SK-N-SH (cell line): ENCODE measurements around the gene ADCY5. TPM values are rescaled to one million over a fixed set of nuclear protein-coding genes. Genes with fewer than 3 reads are reported as not detected.

ENCODE experiments used
- CTCF ChIA-PET: fragments of 300-600, 350-600 bp; formaldehyde crosslinking; extraction: SDS; loops from one replicate; lab custom pipeline; 2021; lab: Yijun Ruan, JAX
- POLR2A ChIA-PET: fragments of 350-600 bp; sonication (Branson Sonifier 250); formaldehyde crosslinking; extraction: SDS; loops from one replicate; lab custom pipeline; 2020; ENCODE audit warnings: antibody characterized with exemption, inconsistent platforms; lab: Yijun Ruan, JAX
- DNase-seq: peaks from one replicate; pipeline ENCODE4 v3.0.0; 2012
- H2AFZ ChIP-seq: fragments of 200-600 bp; sonication (generic); 2 replicates; pipeline ENCODE4 v1.8.1; 2016; ENCODE audit warnings: antibody characterized with exemption, mild to moderate bottlenecking, low read depth
- H3F3A ChIP-seq: fragments of 200-600 bp; sonication (generic); replicated peaks from 2 replicates; pipeline ENCODE3; 2016; ENCODE audit warnings: antibody characterized with exemption, mild to moderate bottlenecking; ENCODE audit not compliant: insufficient read depth
- H3K27ac ChIP-seq, 2 experiments: fragments of 200-500 bp in 1 of 2; fragments of 200-600 bp in 1 of 2; sonication (Bioruptor generic) in 1 of 2; sonication (generic), shearing (Covaris generic) in 1 of 2; 2 replicates each; pipeline versions ENCODE4 v1.5.1 to v1.6.1; 2014 to 2016; ENCODE audit warnings: low read depth in 2 of 2, inconsistent platforms in 1 of 2, low read length in 1 of 2, mild to moderate bottlenecking in 1 of 2, mixed read lengths in 1 of 2
- H3K27me3 ChIP-seq: fragments of 200-600 bp; sonication (generic), shearing (Covaris generic); 2 replicates; pipeline ENCODE4 v1.6.1; 2016; ENCODE audit warnings: mixed run types; ENCODE audit not compliant: insufficient read depth
- H3K36me3 ChIP-seq, 2 experiments: fragments of 200-500 bp in 1 of 2; fragments of 200-600 bp in 1 of 2; sonication (Bioruptor generic) in 1 of 2; sonication (generic) in 1 of 2; replicated peaks in 1 of 2; 2 replicates each; pipeline versions ENCODE3 to v1.5.1; 2014 to 2016; ENCODE audit warnings: low read length in 1 of 2, mild to moderate bottlenecking in 1 of 2; ENCODE audit not compliant: insufficient read depth in 2 of 2, control insufficient read depth in 1 of 2
- H3K4me1 ChIP-seq, 2 experiments: fragments of 200-500 bp in 1 of 2; fragments of 200-600 bp in 1 of 2; sonication (Bioruptor generic) in 1 of 2; sonication (generic), shearing (Covaris generic) in 1 of 2; 2 replicates each; pipeline versions ENCODE4 v1.5.1 to v1.6.1; 2014 to 2016; ENCODE audit warnings: low read depth in 1 of 2, low read length in 1 of 2, mixed run types in 1 of 2; ENCODE audit not compliant: insufficient read depth in 2 of 2, control insufficient read depth in 1 of 2
- H3K4me2 ChIP-seq: fragments of 200-600 bp; sonication (generic), shearing (Covaris generic); 2 replicates; pipeline ENCODE4 v1.6.1; 2017; ENCODE audit warnings: mixed run types
- H3K4me3 ChIP-seq, 2 experiments: fragments of 200-500 bp in 1 of 2; fragments of 200-600 bp in 1 of 2; sonication (Bioruptor generic) in 1 of 2; sonication (generic), shearing (Covaris generic) in 1 of 2; 2 replicates each; pipeline versions ENCODE4 v1.5.1 to v1.8.1; 2014 to 2016; ENCODE audit warnings: low read depth in 2 of 2, inconsistent platforms in 1 of 2, low read length in 1 of 2, mild to moderate bottlenecking in 1 of 2, mixed read lengths in 1 of 2, moderate library complexity in 1 of 2
- H3K79me2 ChIP-seq: fragments of 200-600 bp; sonication (generic); 2 replicates; pipeline ENCODE4 v1.8.1; 2017; ENCODE audit warnings: mild to moderate bottlenecking; ENCODE audit not compliant: insufficient read depth
- H3K9ac ChIP-seq: fragments of 200-600 bp; sonication (generic); 2 replicates; pipeline ENCODE4 v1.6.1; 2017; ENCODE audit warnings: mixed run types
- H3K9me2 ChIP-seq: fragments of 200-600 bp; sonication (generic); 2 replicates; pipeline ENCODE4 v1.6.1; 2017; ENCODE audit warnings: mixed run types
- H3K9me3 ChIP-seq: fragments of 200-600 bp; sonication (generic); 2 replicates; pipeline ENCODE4 v1.6.1; 2017; ENCODE audit warnings: mixed run types, mild to moderate bottlenecking, moderate library complexity
- H4K20me1 ChIP-seq: fragments of 200-600 bp; sonication (generic); 2 replicates; pipeline ENCODE4 v1.6.1; 2017; ENCODE audit warnings: mild to moderate bottlenecking, mixed run types; ENCODE audit not compliant: insufficient read depth
- ELF1 ChIP-seq: IDR thresholded peaks from 2 replicates; pipeline ENCODE4 v1.4.0; 2012
- EP300 ChIP-seq, 2 experiments: IDR thresholded peaks; 2 replicates each; pipeline versions ENCODE4 v1.4.0 to v1.6.1; 2012; ENCODE audit warnings: borderline replicate concordance in 1 of 2, low read depth in 1 of 2, low read length in 1 of 2
- EZH2phosphoT487 ChIP-seq: fragments of 200-600 bp; sonication (generic); IDR thresholded peaks from 2 replicates; pipeline ENCODE4 v1.6.1; 2017; ENCODE audit warnings: low read depth, mixed run types, mild to moderate bottlenecking, antibody characterized with exemption, moderate library complexity, borderline replicate concordance
- FOSL2 ChIP-seq: IDR thresholded peaks from 2 replicates; pipeline ENCODE4 v1.4.0; 2012; ENCODE audit warnings: low read depth, mild to moderate bottlenecking, moderate library complexity, borderline replicate concordance
- FOXM1 ChIP-seq: IDR thresholded peaks from 2 replicates; pipeline ENCODE4 v1.4.0; 2012; ENCODE audit warnings: low read depth, mild to moderate bottlenecking
- GATA2 ChIP-seq: sonication (generic); formaldehyde crosslinking; IDR thresholded peaks from 2 replicates; pipeline ENCODE4 v1.5.0; 2020; ENCODE audit warnings: mild to moderate bottlenecking, missing genetic modification reagents
- MXI1 ChIP-seq: IDR thresholded peaks from 2 replicates; pipeline ENCODE4 v1.6.1; 2012; ENCODE audit warnings: mild to moderate bottlenecking, low read depth, low read length, improper control_type of control experiment
- NRF1 ChIP-seq: IDR thresholded peaks from 2 replicates; pipeline ENCODE4 v1.6.1; 2012; ENCODE audit warnings: low read depth, mild to moderate bottlenecking, low read length
- RAD21 ChIP-seq: IDR thresholded peaks from 2 replicates; pipeline ENCODE4 v1.6.1; 2012; ENCODE audit warnings: mild to moderate bottlenecking, low read length
- RFX5 ChIP-seq: IDR thresholded peaks from 2 replicates; pipeline ENCODE4 v1.6.1; 2012; ENCODE audit warnings: mild to moderate bottlenecking, improper control_type of control experiment, low read length
- RXRA ChIP-seq: IDR thresholded peaks from 2 replicates; pipeline ENCODE4 v1.4.0; 2012; ENCODE audit warnings: low read depth, mild to moderate bottlenecking, borderline replicate concordance
- TAF1 ChIP-seq: IDR thresholded peaks from 2 replicates; pipeline ENCODE4 v1.6.1; 2012; ENCODE audit warnings: low read depth, mild to moderate bottlenecking, low read length, moderate library complexity, borderline replicate concordance
- TEAD4 ChIP-seq: IDR thresholded peaks from 2 replicates; pipeline ENCODE4 v1.4.0; 2012; ENCODE audit warnings: mild to moderate bottlenecking, borderline replicate concordance; ENCODE audit not compliant: insufficient read depth
- WGBS: methylation state at CpG from one replicate; pipeline ENCODE4 v1.1.6; 2017; ENCODE audit warnings: low lambda C conversion rate; 5-methylcytosine and 5-hydroxymethylcytosine counted together
- polyA plus RNA-seq, 3 experiments: library from polyadenylated mRNA; depleted of rRNA; stranded (reverse); fragments of >200 nt; gene quantifications; 2 replicates each; pipeline ENCODE4 v1.2.3, GENCODE V29; 2012
- TF ChIP-seq, protein P1 (sequence below): fragments of 150-350 bp; IDR thresholded peaks from 2 replicates; pipeline ENCODE4 v1.6.1; 2017; ENCODE audit warnings: antibody characterized with exemption, low read length, low read depth, borderline replicate concordance
- TF ChIP-seq, protein P2 (sequence below): fragments of 150-350 bp; IDR thresholded peaks from 2 replicates; pipeline ENCODE4 v1.6.1; 2016; ENCODE audit warnings: mild to moderate bottlenecking, low read depth, low read length
- TF ChIP-seq, protein P3 (sequence below): IDR thresholded peaks from 2 replicates; pipeline ENCODE4 v1.6.1; 2012; ENCODE audit warnings: mild to moderate bottlenecking, low read depth, low read length, moderate library complexity

ADCY5 gene
- polyA plus RNA-seq, 1 of the 3 experiments (the other 2 are of a cell fraction), result 0.21 TPM

DNA sequence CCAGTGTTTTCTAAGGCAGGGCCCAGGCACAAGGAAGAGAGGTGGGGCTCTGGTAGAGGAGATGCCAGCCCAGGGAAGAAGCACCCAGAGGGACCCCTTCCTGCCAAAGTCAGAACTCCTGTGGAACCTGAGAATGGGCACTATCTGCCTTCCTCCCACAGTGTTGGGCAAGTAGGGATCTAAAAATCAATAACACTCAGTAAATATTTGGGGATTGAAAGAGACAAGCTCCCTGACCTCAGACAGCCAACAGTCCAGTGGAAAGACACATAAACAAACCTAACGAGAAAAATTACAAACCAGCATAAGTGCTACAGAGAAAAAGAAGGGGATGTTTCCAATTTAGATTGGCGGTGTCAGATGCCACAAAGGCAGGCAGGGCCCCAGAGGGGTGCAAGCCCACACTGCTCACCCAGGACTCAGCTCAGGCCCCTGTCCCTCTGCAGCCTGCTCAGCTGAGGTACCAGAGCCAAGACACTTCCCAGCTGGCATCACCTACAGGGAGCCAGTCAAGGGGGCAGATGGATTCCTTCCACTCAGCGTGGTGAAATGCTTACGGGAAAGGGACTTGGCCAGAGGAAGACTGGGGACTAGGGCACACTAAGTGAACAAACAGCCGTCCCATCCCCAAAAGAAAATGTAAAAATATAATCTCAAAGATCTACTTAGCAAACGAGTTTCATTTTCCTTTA is 15.9 kb downstream of the ADCY5 start:
- no peak for TF ChIP-seq RXRA
- no peak for TF ChIP-seq EP300 (IDR thresholded peaks at IDR 0.05; ENCODE audit: borderline replicate concordance in 1 of 2, low read depth in 1 of 2, low read length in 1 of 2)
- no peak for TF ChIP-seq FOXM1
- TF ChIP-seq MXI1, result no peak
- TF ChIP-seq ELF1, result no peak
- TF ChIP-seq, protein P1, sequence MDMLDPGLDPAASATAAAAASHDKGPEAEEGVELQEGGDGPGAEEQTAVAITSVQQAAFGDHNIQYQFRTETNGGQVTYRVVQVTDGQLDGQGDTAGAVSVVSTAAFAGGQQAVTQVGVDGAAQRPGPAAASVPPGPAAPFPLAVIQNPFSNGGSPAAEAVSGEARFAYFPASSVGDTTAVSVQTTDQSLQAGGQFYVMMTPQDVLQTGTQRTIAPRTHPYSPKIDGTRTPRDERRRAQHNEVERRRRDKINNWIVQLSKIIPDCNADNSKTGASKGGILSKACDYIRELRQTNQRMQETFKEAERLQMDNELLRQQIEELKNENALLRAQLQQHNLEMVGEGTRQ, result no peak
- TF ChIP-seq TAF1, result no peak
- no peak for TF ChIP-seq FOSL2
- no peak for TF ChIP-seq RFX5
- no peak for TF ChIP-seq NRF1
- TF ChIP-seq, protein P2, sequence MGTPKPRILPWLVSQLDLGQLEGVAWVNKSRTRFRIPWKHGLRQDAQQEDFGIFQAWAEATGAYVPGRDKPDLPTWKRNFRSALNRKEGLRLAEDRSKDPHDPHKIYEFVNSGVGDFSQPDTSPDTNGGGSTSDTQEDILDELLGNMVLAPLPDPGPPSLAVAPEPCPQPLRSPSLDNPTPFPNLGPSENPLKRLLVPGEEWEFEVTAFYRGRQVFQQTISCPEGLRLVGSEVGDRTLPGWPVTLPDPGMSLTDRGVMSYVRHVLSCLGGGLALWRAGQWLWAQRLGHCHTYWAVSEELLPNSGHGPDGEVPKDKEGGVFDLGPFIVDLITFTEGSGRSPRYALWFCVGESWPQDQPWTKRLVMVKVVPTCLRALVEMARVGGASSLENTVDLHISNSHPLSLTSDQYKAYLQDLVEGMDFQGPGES, result no peak
- TF ChIP-seq, protein P3, sequence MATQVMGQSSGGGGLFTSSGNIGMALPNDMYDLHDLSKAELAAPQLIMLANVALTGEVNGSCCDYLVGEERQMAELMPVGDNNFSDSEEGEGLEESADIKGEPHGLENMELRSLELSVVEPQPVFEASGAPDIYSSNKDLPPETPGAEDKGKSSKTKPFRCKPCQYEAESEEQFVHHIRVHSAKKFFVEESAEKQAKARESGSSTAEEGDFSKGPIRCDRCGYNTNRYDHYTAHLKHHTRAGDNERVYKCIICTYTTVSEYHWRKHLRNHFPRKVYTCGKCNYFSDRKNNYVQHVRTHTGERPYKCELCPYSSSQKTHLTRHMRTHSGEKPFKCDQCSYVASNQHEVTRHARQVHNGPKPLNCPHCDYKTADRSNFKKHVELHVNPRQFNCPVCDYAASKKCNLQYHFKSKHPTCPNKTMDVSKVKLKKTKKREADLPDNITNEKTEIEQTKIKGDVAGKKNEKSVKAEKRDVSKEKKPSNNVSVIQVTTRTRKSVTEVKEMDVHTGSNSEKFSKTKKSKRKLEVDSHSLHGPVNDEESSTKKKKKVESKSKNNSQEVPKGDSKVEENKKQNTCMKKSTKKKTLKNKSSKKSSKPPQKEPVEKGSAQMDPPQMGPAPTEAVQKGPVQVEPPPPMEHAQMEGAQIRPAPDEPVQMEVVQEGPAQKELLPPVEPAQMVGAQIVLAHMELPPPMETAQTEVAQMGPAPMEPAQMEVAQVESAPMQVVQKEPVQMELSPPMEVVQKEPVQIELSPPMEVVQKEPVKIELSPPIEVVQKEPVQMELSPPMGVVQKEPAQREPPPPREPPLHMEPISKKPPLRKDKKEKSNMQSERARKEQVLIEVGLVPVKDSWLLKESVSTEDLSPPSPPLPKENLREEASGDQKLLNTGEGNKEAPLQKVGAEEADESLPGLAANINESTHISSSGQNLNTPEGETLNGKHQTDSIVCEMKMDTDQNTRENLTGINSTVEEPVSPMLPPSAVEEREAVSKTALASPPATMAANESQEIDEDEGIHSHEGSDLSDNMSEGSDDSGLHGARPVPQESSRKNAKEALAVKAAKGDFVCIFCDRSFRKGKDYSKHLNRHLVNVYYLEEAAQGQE, result no peak
- no peak for TF ChIP-seq RAD21
- TF ChIP-seq GATA2 (CRISPR knock-in tag), result no peak
- TF ChIP-seq TEAD4, result no peak
- no peak for TF ChIP-seq EZH2phosphoT487
- Histone ChIP-seq H3K9ac (no peak overlapping the region), H3K27ac (no peak overlapping the region), H2AFZ (no peak overlapping the region), H3K27me3 (peaks cover 37% of the 10 kb centered on the region; the same call in 1 of the 2 replicates), H3K79me2 (no peaks in the 10 kb centered on the region), H3K4me1 (no peaks in the 10 kb centered on the region), H3K9me3 (no peaks in the 10 kb centered on the region), H3K4me3 (no peak overlapping the region), H3F3A (no peaks in the 10 kb centered on the region), H3K9me2 (no peaks in the 10 kb centered on the region), H3K36me3 (no peaks in the 10 kb centered on the region), H3K4me2 (no peak overlapping the region), H4K20me1 (no peaks in the 10 kb centered on the region)
- POLR2A ChIA-PET, result no interaction called here
- CTCF ChIA-PET, result interaction anchor here (0.8 to 0.9 kb wide), 3 partner anchors 11 to 491 kb away, joined by 3 read pairs; no protein-coding TSS in a partner anchor
- no peak for DNase-seq
- WGBS, result 59% methylated on average over 6 of the region's 6 CpGs
